Ramos (cell line): ENCODE results near the gene SRSF4.

Experiments
- in situ Hi-C: fragments of 300-500 bp; cut with MboI; formaldehyde crosslinking; loops from one replicate; pipeline ENCODE4 v1.14.3; 2022; ENCODE audit warnings: low sequenced_read_pairs; ENCODE audit not compliant: unreplicated experiment

SRSF4 gene

DNA sequence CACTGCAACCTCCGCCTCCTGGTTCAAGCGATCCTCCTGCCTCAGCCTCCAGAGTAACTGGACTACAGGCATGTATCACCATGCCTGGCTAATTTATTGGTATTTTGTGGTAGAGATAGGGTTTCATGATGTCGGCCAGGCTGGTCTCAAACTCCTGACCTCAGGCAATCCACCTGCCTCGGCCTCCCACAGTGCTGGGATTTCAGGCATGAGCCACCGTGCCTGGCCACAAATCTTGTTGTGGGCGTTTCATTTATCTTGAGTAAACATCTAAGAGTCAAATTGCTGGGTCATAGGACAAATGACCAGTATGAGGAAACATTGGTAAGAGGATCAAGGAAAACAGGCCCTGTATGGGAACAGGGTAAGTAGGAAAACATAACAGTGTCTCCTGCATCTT, 75.9 kb downstream of the SRSF4 start:
- in situ Hi-C loops, result no loop called here

DNA sequence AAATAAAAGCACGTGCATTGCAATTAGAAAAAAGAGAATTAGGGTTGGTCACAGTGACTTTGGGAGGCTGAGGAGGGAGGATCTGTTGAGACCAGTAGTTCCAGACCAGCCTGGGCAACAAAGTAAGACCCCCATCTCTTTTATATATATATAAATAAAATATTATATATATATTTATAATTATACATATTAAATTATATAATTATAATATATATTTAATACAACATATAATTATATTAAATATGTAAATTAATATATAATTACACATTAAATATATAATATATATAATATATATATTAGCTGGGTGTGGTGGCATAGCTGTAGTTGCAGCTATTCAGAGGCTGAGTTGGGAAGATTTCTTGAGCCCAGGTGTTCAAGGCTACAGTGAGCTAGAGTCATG, 81.2 kb downstream of the SRSF4 start:
- in situ Hi-C loops, result no loop called here

DNA sequence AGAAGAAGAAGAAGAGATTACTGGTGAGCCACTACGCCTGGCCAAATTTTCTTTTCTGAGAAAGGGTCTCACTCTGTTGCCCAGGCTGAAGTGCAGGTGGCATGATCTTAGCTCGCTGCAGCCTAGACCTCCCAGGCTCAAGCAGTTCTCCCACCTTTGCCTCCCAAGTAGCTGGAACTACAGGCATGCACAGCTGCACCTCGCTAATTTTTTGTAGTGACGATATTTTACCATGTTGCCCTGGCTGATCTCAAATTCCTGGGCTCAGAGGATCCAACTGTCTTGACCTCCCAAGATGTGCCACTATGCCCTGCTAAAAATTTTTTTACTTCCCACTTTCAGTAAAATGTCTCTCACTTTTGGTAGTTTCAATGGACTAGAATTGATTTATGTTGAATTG, 82.4 kb downstream of the SRSF4 start:
- in situ Hi-C loops, result no loop called here
